Measurements from ENCODE around the gene SDHB. TPM values are rescaled to one million over a fixed set of nuclear protein-coding genes. Genes with fewer than 3 reads are reported as not detected.
A peak's percentile ranks its signal among the peaks of the same experiment; 100 is the strongest.

The SDHB gene
- total RNA-seq, 5 donors from 2014 or later (not counting 1 experiment from before 2014, with no cell fraction given): 46.2 to 61.7 (median 57.6) TPM

GRCh38 chr1:16979475-16980327, 74.1 kb downstream of the SDHB start:
- peaks cover 0 to 52% of the 10 kb centered on the region in 2 experiments for H3K27me3 ChIP-seq (replicated peaks in 1 of 2; ENCODE audit: control insufficient read depth in 2 of 2, extremely low read depth in 1 of 2, insufficient read depth in 2 of 2, low read length in 1 of 2)
- H3K36me3 ChIP-seq (ENCODE audit: control insufficient read depth in 2 of 2, extremely low read depth in 1 of 2, insufficient read depth in 1 of 2, low read length in 1 of 2): no peaks in the 10 kb centered on the region
- peak overlapping the region in 2 of 3 donors; percentile 24 to 78 for H3K4me3 Mint-ChIP-seq
- peaks cover 0 to 12% of the 10 kb centered on the region in 2 experiments for H3K4me1 ChIP-seq (ENCODE audit: control insufficient read depth in 1 of 2, extremely low read depth in 1 of 2, insufficient read depth in 2 of 2, low read length in 2 of 2)
- H3K36me3 Mint-ChIP-seq: no peaks in the 10 kb centered on the region
- ChIA-PET CTCF (no interaction called here), POLR2A (no interaction called here)
- peaks cover 10 to 16% (median 11%) of the 10 kb centered on the region in 3 donors for H3K4me1 Mint-ChIP-seq
- no peak overlapping the region for H3K27ac Mint-ChIP-seq
- H3K9me3 Mint-ChIP-seq: no peaks in the 10 kb centered on the region
- peaks cover 19 to 24% of the 10 kb centered on the region in 2 donors for H3K27me3 Mint-ChIP-seq
- peak overlapping the region; percentile 12 to 32 for H3K4me3 ChIP-seq (ENCODE audit: control insufficient read depth in 1 of 2, extremely low read depth in 1 of 2, low read length in 1 of 2)
- no peaks in the 10 kb centered on the region for H3K9me3 ChIP-seq
- ATAC-seq (replicated peaks in 1 of 4): no peak
- no peak for DNase-seq
- 12% methylated on average over 20 of the region's 44 CpGs for WGBS (ENCODE audit: insufficient coverage)
- H3K27ac ChIP-seq (ENCODE audit: low read length): no peak overlapping the region

DNA sequence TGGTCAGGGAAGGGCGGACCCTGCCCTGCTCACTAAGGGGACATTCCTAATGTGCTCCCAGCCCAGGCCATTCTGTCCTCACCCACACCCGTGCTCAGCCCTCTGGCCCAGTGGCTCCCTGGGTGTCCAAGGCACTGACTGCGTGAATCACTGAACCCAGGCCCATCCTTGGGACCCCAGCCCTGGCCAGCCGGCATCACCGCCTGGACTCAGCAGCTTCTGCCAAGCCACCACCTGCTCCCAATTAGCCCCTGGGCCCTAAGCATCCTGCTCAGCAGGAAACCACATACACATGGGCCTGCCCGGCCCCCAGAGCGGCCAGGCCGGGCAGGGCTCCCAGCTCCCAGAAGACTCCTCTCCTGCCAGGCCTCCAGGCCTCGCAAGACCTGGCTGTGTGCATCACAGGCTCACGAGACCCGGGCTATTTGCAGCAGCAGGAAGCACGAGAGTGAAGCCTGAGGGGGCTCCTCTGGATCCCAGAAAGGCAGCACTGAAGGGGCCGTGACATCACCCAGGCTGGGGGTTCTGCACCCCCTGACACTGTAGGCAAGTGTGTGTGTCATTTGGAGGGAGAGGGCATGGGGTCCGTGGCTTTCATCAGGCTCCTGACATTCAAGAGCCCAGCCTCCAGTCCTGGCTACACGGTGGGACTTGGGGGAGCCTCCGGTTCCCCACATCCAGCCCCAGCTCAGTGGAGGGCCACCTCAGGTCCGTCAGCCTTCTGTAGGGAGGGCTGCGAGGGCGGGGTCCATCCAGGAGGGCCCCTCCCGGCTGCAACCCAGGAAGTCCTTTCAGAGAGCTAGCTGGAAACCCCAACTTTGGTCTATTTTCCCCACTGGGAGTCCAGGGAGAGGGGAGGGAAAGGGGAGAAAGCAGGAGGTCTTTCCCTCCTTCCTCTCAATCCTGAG, 75.0 kb downstream of the SDHB start:
- peak overlapping the region in 1 of 3 donors; percentile 78 for H3K4me3 Mint-ChIP-seq

DNA sequence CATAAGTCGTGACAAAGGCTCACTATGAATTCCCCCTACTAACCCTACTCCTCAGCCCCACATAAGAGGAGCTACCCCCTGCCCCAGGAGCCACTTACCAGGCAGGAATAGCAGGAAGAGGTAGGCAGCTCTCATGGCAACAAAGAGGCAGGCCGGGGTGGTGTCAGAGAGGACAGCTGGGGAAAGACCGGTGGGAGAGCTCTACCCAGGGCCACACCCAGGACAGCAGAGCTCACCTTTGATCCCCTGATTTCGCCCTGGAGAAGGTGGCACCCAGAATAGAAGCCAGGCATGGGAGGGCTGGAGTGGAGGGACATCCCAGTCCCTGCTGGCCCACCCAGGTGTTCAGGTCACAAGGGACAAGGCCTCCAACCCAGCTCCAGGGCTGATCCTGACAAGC, 75.7 kb downstream of the SDHB start:
- Histone ChIP-seq H3K4me1 (ENCODE audit: control insufficient read depth in 1 of 2, extremely low read depth in 1 of 2, insufficient read depth in 2 of 2, low read length in 2 of 2) (peaks cover 0 to 12% of the 10 kb centered on the region in 2 experiments), H3K4me3 (ENCODE audit: control insufficient read depth in 1 of 2, extremely low read depth in 1 of 2, low read length in 1 of 2) (no peak overlapping the region), H3K27ac (ENCODE audit: low read length) (no peak overlapping the region), H3K27me3 (replicated peaks in 1 of 2; ENCODE audit: control insufficient read depth in 2 of 2, extremely low read depth in 1 of 2, insufficient read depth in 2 of 2, low read length in 1 of 2) (peaks cover 0 to 42% of the 10 kb centered on the region in 2 experiments), H3K36me3 (ENCODE audit: control insufficient read depth in 2 of 2, extremely low read depth in 1 of 2, insufficient read depth in 1 of 2, low read length in 1 of 2) (no peaks in the 10 kb centered on the region), H3K9me3 (no peaks in the 10 kb centered on the region)
- no peak overlapping the region for H3K4me3 Mint-ChIP-seq
- WGBS (ENCODE audit: insufficient coverage): 86% methylated on average over 2 of the region's 4 CpGs
- CTCF ChIA-PET: no interaction called here
- no peaks in the 10 kb centered on the region for H3K9me3 Mint-ChIP-seq
- peaks cover 10 to 12% (median 11%) of the 10 kb centered on the region in 3 donors for H3K4me1 Mint-ChIP-seq
- DNase-seq (no peak), ATAC-seq (replicated peaks in 1 of 4) (no peak)
- peaks cover 15 to 19% of the 10 kb centered on the region in 2 donors for H3K27me3 Mint-ChIP-seq
- H3K36me3 Mint-ChIP-seq: no peaks in the 10 kb centered on the region
- POLR2A ChIA-PET: no interaction called here
- no peak overlapping the region for H3K27ac Mint-ChIP-seq

More for the DNA sequence above, 75.0 kb downstream of the SDHB start:
- no peak overlapping the region for H3K27ac ChIP-seq (ENCODE audit: low read length)
- H3K4me1 ChIP-seq (ENCODE audit: control insufficient read depth in 1 of 2, extremely low read depth in 1 of 2, insufficient read depth in 2 of 2, low read length in 2 of 2): peaks cover 0 to 12% of the 10 kb centered on the region in 2 experiments
- 68% methylated on average over 15 of the region's 20 CpGs for WGBS (ENCODE audit: insufficient coverage)
- Mint-ChIP-seq H3K36me3 (no peaks in the 10 kb centered on the region), H3K27me3 (peaks cover 19 to 24% of the 10 kb centered on the region in 2 donors), H3K9me3 (no peaks in the 10 kb centered on the region), H3K4me1 (peaks cover 10 to 16% (median 11%) of the 10 kb centered on the region in 3 donors), H3K27ac (no peak overlapping the region)
- no peak overlapping the region for H3K4me3 ChIP-seq (ENCODE audit: control insufficient read depth in 1 of 2, extremely low read depth in 1 of 2, low read length in 1 of 2)
- H3K27me3 ChIP-seq (replicated peaks in 1 of 2; ENCODE audit: control insufficient read depth in 2 of 2, extremely low read depth in 1 of 2, insufficient read depth in 2 of 2, low read length in 1 of 2): peaks cover 0 to 48% of the 10 kb centered on the region in 2 experiments
- no peak for ATAC-seq (replicated peaks in 1 of 4)
- DNase-seq: no peak
- ChIA-PET CTCF (no interaction called here), POLR2A (no interaction called here)
- no peaks in the 10 kb centered on the region for H3K36me3 ChIP-seq (ENCODE audit: control insufficient read depth in 2 of 2, extremely low read depth in 1 of 2, insufficient read depth in 1 of 2, low read length in 1 of 2)
- H3K9me3 ChIP-seq: no peaks in the 10 kb centered on the region

DNA sequence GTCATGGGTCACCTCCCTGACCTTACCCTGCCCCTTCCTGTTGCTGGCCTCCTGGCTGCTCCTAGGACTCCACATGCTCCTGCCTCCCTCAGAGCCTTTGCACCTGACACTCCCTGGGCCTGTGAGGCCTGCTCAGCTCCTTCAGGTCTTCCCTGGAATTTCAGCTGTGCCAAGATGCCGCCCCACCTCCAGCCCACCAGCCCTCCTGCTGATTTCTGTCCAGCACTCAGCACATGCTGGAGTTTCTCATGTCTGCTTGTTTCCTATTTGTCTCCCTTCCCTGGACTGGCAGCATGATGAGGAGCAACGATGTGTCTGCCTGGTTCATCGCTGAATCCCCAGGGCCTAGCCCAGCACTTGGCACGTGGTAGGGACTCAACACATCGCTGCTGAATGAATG, 76.5 kb downstream of the SDHB start:
- CTCF ChIA-PET: interaction anchor here in 1 of 2 donors (0.6 kb wide), 1 partner anchor 48 kb away, joined by 3 read pairs; no protein-coding TSS in a partner anchor
- H3K27me3 Mint-ChIP-seq: peaks cover 11 to 16% of the 10 kb centered on the region in 2 donors
- H3K27ac Mint-ChIP-seq: no peak overlapping the region
- Histone ChIP-seq H3K27ac (ENCODE audit: low read length) (no peak overlapping the region), H3K9me3 (no peaks in the 10 kb centered on the region), H3K36me3 (ENCODE audit: control insufficient read depth in 2 of 2, extremely low read depth in 1 of 2, insufficient read depth in 1 of 2, low read length in 1 of 2) (no peaks in the 10 kb centered on the region), H3K27me3 (replicated peaks in 1 of 2; ENCODE audit: control insufficient read depth in 2 of 2, extremely low read depth in 1 of 2, insufficient read depth in 2 of 2, low read length in 1 of 2) (peaks cover 0 to 36% of the 10 kb centered on the region in 2 experiments), H3K4me1 (ENCODE audit: control insufficient read depth in 1 of 2, extremely low read depth in 1 of 2, insufficient read depth in 2 of 2, low read length in 2 of 2) (peaks cover 0 to 12% of the 10 kb centered on the region in 2 experiments), H3K4me3 (ENCODE audit: control insufficient read depth in 1 of 2, extremely low read depth in 1 of 2, low read length in 1 of 2) (no peak overlapping the region)
- no peaks in the 10 kb centered on the region for H3K9me3 Mint-ChIP-seq
- H3K4me3 Mint-ChIP-seq: no peak overlapping the region
- ATAC-seq (replicated peaks in 1 of 4) (no peak), DNase-seq (no peak)
- H3K36me3 Mint-ChIP-seq: no peaks in the 10 kb centered on the region
- POLR2A ChIA-PET: no interaction called here
- WGBS (ENCODE audit: insufficient coverage): 94% methylated on average over 5 of the region's 5 CpGs
- peaks cover 10 to 11% (median 11%) of the 10 kb centered on the region in 3 donors for H3K4me1 Mint-ChIP-seq

- H3K9me3 Mint-ChIP-seq: no peaks in the 10 kb centered on the region
- no peak overlapping the region for H3K27ac Mint-ChIP-seq
- H3K4me3 Mint-ChIP-seq: no peak overlapping the region
- CTCF ChIA-PET: no interaction called here
- H3K4me3 ChIP-seq (ENCODE audit: control insufficient read depth in 1 of 2, extremely low read depth in 1 of 2, low read length in 1 of 2): no peak overlapping the region
- H3K27ac ChIP-seq (ENCODE audit: low read length): no peak overlapping the region
- no peak for DNase-seq
- 89% methylated on average over 11 of the region's 16 CpGs for WGBS (ENCODE audit: insufficient coverage)
- peaks cover 0 to 32% of the 10 kb centered on the region in 2 experiments for H3K27me3 ChIP-seq (replicated peaks in 1 of 2; ENCODE audit: control insufficient read depth in 2 of 2, extremely low read depth in 1 of 2, insufficient read depth in 2 of 2, low read length in 1 of 2)
- H3K4me1 ChIP-seq (ENCODE audit: control insufficient read depth in 1 of 2, extremely low read depth in 1 of 2, insufficient read depth in 2 of 2, low read length in 2 of 2): peaks cover 0 to 12% of the 10 kb centered on the region in 2 experiments
- POLR2A ChIA-PET: no interaction called here
- peaks cover 11 to 13% of the 10 kb centered on the region in 2 donors for H3K27me3 Mint-ChIP-seq
- H3K36me3 ChIP-seq (ENCODE audit: control insufficient read depth in 2 of 2, extremely low read depth in 1 of 2, insufficient read depth in 1 of 2, low read length in 1 of 2): no peaks in the 10 kb centered on the region
- no peak for ATAC-seq (replicated peaks in 1 of 4)
- H3K4me1 Mint-ChIP-seq: peaks cover 10 to 11% (median 11%) of the 10 kb centered on the region in 3 donors
- H3K36me3 Mint-ChIP-seq: no peaks in the 10 kb centered on the region
- no peaks in the 10 kb centered on the region for H3K9me3 ChIP-seq
Observed at GRCh38 chr1:16976966-16977365, 76.9 kb downstream of the SDHB start.

DNA sequence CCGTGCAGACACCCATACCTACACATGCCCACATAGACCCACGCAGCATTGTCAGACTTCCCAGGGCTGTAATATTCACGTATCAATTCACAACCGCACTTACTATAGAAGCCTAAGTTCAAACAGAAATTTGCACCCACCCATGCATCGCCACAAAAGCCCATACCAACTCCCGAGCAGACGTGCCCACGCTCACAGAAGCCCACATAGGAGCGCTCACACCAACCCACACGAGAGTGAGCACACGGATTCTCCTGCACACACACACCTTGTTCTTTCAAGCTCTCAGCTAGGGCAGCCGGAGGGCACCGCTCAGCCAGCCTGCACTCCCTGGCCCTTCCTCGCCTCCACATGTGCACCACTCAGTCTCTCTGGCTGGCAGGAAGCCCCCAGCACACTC, 78.0 kb downstream of the SDHB start:
- H3K4me1 Mint-ChIP-seq: peaks cover 2 to 3% (median 3%) of the 10 kb centered on the region in 3 donors
- no peak overlapping the region for H3K27ac ChIP-seq (ENCODE audit: low read length)
- H3K27me3 Mint-ChIP-seq: peaks cover 2 to 5% of the 10 kb centered on the region in 2 donors
- CTCF ChIA-PET: no interaction called here
- H3K27me3 ChIP-seq (replicated peaks in 1 of 2; ENCODE audit: control insufficient read depth in 2 of 2, extremely low read depth in 1 of 2, insufficient read depth in 2 of 2, low read length in 1 of 2): peaks cover 0 to 21% of the 10 kb centered on the region in 2 experiments
- H3K36me3 ChIP-seq (ENCODE audit: control insufficient read depth in 2 of 2, extremely low read depth in 1 of 2, insufficient read depth in 1 of 2, low read length in 1 of 2): no peaks in the 10 kb centered on the region
- no peak overlapping the region for H3K4me3 Mint-ChIP-seq
- no peak overlapping the region for H3K4me3 ChIP-seq (ENCODE audit: control insufficient read depth in 1 of 2, extremely low read depth in 1 of 2, low read length in 1 of 2)
- no peak for ATAC-seq (replicated peaks in 1 of 4)
- no peak overlapping the region for H3K27ac Mint-ChIP-seq
- H3K9me3 Mint-ChIP-seq: no peaks in the 10 kb centered on the region
- no peak for DNase-seq
- 80% methylated on average over 14 of the region's 14 CpGs for WGBS (ENCODE audit: insufficient coverage)
- POLR2A ChIA-PET: no interaction called here
- H3K4me1 ChIP-seq (ENCODE audit: control insufficient read depth in 1 of 2, extremely low read depth in 1 of 2, insufficient read depth in 2 of 2, low read length in 2 of 2): peaks cover 0 to 11% of the 10 kb centered on the region in 2 experiments
- H3K9me3 ChIP-seq: no peaks in the 10 kb centered on the region
- H3K36me3 Mint-ChIP-seq: no peaks in the 10 kb centered on the region

All from T-cell (primary cell).